Breast epithelium (tissue), 3 donors: ENCODE measurements around the gene CALHM3.

ENCODE experiments used
- POLR2A ChIP-seq: fragments of 450-650 bp; IDR thresholded peaks from one replicate; pipeline ENCODE4 v1.6.1; 2016; ENCODE audit warnings: antibody characterized with exemption, mild to moderate bottlenecking, moderate library complexity
- POLR2AphosphoS5 ChIP-seq, 3 donors: sonication (generic); formaldehyde crosslinking; IDR thresholded peaks; one replicate each; pipeline ENCODE4 v1.6.1; 2017; ENCODE audit warnings: antibody characterized with exemption in 3 of 3
- TF ChIP-seq, protein P1 (sequence below), 3 donors: fragments of 450-650 bp; IDR thresholded peaks; one replicate each; pipeline ENCODE4 v1.5.1; 2016 to 2017; ENCODE audit warnings: antibody characterized with exemption in 3 of 3, mild to moderate bottlenecking in 3 of 3, moderate library complexity in 3 of 3

DNA sequence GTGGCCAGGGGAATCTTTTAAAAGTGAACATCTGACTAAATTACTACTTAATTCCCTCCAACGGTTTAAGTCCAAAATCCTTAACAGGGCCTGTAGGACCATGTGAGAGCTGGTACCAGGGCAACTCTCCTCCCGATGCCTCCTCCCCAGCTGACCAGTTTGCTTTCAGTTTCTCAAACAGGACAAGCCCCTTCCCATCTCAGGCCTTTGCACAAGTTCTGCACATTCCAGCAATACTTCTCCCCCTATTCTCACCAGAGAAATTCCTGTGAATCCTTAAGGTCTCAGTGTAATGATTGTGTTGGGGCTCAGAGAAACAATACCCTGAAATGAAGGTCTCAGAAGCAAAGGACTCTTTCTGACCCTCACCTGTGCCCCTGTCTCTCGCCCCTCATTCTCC lies 12.3 kb downstream of the CALHM3 start:
- TF ChIP-seq, protein P1, sequence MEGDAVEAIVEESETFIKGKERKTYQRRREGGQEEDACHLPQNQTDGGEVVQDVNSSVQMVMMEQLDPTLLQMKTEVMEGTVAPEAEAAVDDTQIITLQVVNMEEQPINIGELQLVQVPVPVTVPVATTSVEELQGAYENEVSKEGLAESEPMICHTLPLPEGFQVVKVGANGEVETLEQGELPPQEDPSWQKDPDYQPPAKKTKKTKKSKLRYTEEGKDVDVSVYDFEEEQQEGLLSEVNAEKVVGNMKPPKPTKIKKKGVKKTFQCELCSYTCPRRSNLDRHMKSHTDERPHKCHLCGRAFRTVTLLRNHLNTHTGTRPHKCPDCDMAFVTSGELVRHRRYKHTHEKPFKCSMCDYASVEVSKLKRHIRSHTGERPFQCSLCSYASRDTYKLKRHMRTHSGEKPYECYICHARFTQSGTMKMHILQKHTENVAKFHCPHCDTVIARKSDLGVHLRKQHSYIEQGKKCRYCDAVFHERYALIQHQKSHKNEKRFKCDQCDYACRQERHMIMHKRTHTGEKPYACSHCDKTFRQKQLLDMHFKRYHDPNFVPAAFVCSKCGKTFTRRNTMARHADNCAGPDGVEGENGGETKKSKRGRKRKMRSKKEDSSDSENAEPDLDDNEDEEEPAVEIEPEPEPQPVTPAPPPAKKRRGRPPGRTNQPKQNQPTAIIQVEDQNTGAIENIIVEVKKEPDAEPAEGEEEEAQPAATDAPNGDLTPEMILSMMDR (IDR thresholded peaks at IDR 0.05), result no peak
- TF ChIP-seq POLR2A (no peak), POLR2AphosphoS5 (IDR thresholded peaks at IDR 0.05) (no peak)
